ENCODE results near the gene BRMS1.
"Not testable (repeated sequence)": the region's sequence is repeated elsewhere in the genome, so short reads cannot be mapped to it uniquely, and the experiment has no call there.

BRMS1 gene

GRCh38 chr11:66322732-66323427 lies 22.0 kb downstream of the BRMS1 start:
- DNase-seq (ENCODE audit: low spot score) = peak; percentile 76

- no peak for DNase-seq (ENCODE audit: low spot score)
Observed at GRCh38 chr11:66321606-66322005, 23.3 kb downstream of the BRMS1 start.

GRCh38 chr11:66320748-66321147 lies 24.2 kb downstream of the BRMS1 start:
- not testable (repeated sequence) for DNase-seq (ENCODE audit: low spot score)

DNA sequence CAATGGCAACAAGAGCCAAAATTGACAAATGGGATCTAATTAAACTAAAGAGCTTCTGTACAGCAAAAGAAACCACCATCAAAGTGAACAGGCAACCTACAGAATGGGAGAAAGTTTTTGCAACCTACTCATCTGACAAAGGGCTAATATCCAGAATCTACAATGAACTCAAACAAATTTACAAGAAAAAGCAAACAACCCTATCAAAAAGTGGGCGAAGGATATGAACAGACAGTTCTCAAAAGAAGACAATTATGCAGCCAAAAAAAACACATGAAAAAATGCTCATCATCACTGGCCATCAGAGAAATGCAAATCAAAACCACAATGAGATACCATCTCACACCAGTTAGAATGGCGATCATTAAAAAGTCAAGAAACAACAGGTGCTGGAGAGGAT lies 24.6 kb downstream of the BRMS1 start:
- not testable (repeated sequence) for DNase-seq (ENCODE audit: low spot score)

- DNase-seq (ENCODE audit: low spot score) = no peak
Observed at GRCh38 chr11:66318600-66318970, 26.3 kb downstream of the BRMS1 start.

DNA sequence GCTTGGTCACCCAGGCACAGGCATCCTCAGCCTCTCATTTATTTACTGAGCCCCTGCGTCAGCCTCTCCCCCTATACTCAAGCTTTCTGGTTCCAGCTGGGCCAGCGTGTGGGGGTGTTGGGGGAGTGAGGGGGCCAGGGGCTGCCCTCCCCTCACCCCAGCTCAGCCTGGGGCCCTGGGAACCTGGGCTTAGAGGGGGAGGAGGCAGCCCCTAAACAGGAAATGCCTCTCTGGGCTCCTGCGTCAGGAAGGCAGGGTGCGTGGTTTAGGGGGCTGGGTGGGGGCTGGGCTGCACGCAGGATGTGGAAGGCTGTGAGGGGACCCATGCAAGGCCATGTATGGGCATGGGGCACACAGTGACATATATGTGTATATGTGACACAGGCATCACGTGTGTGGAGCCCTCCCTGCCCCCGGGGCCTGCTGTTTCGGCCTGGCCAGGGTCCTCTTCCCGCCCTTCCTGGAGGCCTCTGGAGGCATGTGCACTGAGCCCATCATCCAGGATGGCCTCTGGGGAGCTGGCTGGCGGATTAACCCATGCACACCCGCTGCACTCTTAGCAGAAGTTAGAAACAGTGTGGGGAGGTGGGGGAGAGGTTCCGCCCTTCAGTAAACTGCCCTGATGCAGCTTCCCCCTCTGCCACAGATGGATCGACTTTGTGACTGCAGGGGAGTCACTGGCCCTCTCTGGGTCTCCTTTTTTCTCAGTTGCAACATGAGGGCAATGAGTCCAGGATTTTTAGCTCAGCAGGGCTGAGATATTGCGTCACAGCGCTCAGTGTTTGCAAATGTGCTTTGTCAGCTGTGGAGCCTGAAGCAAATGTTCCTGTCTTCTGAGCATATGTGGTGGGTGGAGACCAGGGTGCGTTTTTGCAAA lies 26.9 kb downstream of the BRMS1 start:
- peak; percentile 56 for DNase-seq (ENCODE audit: low spot score)

DNA sequence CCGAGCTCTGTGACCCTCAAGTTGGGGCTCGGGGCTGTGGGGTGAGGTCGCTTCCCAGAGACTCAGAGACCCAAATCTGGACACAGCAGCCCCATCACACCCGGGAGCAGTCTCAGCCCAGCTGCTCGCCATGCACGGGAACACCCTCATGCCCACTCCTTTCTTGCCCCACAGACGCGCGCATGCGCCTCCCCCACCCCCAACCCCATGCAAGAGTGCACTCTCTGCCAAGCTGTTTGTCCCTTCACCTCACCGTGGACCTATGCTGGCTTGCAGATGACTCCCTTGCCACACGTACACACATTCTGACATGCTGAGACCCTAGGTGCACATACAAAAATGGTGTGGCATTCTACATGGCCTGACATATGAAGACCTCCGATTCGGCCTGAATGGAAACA lies 27.6 kb downstream of the BRMS1 start:
- DNase-seq (ENCODE audit: low spot score) = peak; percentile 74

DNA sequence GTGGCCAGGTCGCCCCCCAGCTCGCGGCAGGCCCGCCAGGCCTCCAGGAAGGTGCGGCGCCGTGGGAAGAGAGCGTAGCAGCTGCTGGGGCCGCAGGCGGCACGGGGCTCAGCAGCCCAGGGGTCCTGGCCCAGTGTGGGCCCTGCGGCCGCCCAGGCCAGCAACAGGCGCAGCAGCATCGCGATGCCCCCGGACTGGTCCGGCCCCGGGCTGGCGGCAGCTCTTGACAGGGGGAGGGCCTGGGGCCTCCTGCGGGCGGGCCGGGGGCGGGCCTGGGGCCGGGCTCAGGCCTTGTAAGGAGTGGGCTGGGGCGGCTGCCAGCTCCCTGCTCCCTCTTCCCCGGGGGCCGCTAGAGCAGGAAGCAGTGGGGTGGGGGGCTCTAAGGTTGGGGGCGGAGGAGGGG lies 28.1 kb downstream of the BRMS1 start, which contains the start of gene CD248:
Gene CD248 (minus strand): TSS at position 196 of the 403 bp plus-strand sequence. CDS start 17 bp downstream, at position 179.
- DNase-seq (ENCODE audit: low spot score) = peak; percentile 91

GRCh38 chr11:66315921-66316811 lies 28.7 kb downstream of the BRMS1 start:
- peak; percentile 22 for DNase-seq (ENCODE audit: low spot score)

- DNase-seq (ENCODE audit: low spot score) = no peak
Observed at GRCh38 chr11:66315498-66315885, 29.4 kb downstream of the BRMS1 start.

- no peak for DNase-seq (ENCODE audit: low spot score)
Observed at GRCh38 chr11:66314561-66315497, 30.1 kb downstream of the BRMS1 start.

DNA sequence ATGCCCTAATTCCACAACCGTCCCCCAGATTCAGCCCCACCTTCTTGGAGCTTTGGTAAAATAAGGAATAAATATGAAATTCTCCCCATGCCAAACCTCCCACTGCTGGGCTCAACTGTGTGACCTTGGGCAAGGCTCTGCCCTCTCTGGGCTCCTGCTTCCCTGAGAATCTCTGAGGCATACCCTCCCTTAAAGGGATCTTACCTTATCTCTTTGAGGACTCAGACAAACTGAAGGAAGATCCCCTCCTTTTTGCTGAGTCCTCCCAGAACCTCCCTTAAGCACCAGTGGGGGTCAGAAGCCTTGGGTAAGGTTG lies 30.8 kb downstream of the BRMS1 start:
- no peak for DNase-seq (ENCODE audit: low spot score)

GRCh38 chr11:66313321-66314185 lies 31.4 kb downstream of the BRMS1 start:
- peak; percentile 58 for DNase-seq (ENCODE audit: low spot score)

DNA sequence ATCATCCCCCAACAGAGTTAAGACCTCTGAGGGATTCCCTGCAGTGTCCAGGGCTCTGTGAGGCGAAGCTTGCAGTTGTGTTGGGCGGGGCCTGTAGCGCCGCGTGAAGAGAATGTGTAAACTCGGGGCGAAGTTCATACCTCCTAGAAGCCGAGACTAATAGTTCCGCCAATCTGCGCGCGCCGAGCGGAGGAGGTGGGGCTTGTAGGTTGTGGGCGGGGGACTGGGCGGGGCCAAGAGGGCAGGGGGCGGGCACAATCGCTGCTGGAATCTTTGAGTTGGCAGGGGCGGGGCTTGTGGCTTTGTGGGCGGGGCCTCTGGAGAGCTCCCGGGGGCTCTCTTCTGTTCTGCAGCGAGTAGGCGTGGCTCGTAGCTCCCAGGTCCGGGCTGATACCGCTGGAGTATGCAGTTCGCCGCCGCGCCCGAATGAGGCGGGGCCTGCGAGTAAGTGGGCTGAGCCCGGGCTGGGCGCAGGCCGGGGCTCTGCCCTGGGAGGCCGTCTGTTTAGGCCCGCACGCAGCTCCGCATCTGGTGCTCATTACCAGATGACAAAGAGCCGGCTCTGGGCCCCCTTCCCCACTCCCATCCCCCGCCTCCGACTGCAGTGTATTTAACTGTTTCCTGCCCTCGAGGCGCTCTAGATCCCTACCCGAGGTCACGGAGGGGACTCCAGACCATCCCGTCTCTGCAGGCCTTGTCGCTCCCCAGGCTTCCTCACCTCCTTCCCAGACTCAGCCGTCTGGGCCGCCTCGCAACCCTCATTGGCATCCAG lies 32.2 kb downstream of the BRMS1 start:
- peak; percentile 97 for DNase-seq (ENCODE audit: low spot score)

DNA sequence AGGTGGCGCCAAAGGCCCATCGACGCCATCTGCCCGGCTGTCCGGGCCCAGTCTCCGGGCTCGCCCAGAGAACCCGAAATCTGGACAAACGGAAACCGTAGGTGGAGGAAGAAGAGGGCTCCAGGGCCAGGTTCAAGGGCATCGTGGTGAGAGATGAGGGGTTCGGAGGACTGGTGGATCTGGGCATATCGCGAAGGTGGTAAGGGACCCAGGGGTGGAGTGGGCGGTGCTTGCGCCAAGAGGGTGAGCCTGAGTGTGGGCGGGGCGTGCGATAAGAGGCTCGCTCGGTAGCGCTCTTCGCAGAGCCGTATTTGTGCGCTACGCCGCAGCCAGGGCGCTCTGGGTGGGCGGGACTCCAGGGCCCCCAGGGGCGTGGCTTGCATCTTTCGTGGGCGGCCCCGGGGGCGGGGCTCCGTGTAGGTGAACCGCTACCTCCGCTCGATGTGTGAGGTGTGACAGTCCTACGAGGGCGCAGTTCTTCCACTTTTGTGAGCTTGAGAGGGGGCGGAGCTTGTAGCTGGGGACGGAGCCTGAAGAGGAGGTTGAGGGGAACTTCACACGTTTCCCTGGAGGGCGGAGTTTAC lies 32.8 kb downstream of the BRMS1 start:
- DNase-seq (ENCODE audit: low spot score) = peak; percentile 89

- DNase-seq (ENCODE audit: low spot score) = no peak
Observed at GRCh38 chr11:66311470-66311964, 33.4 kb downstream of the BRMS1 start.

DNA sequence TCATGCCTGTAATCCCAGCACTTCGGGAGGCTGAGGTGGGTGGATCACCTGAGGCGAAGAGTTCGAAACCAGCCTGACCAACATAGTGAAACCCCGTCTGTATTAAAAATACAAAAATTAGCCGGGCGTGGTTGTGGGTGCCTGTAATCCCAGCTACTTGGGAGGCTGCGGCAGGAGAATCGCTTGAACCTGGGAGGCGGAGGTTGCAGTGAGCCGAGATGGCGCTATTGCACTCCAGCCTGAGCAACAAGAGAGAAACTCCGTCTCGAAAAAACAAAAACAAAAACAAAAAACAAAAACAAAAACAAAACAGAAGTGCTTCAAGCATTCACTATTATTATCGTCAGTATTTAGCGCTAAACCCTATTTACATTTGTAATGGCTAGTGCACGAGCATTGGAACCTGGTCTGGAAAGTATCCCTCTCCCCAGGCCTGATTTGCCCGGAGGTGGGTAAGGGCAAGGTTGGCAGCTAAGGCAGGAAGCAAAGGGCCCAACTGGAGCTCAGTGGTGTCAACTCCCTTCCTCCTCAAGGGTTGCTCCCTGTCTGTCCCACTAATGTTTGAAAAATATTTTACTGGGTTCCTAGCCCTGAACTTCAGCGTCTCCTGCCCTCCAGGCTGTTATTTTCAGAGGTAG lies 34.0 kb downstream of the BRMS1 start:
- not testable (repeated sequence) for DNase-seq (ENCODE audit: low spot score)

- no peak for DNase-seq (ENCODE audit: low spot score)
Observed at GRCh38 chr11:66310324-66310723, 34.6 kb downstream of the BRMS1 start.

Data from GM03348 (cell line).